AG09309 (cell line): ENCODE results near the gene ITGB7.
A peak's percentile ranks its signal among the peaks of the same experiment; 100 is the strongest.

Experiments
- DNase-seq: peaks from one replicate; pipeline ENCODE4 v3.0.0-alpha.2; 2010; ENCODE audit warnings: low read depth
- H3K4me3 ChIP-seq: 2 replicates; pipeline ENCODE4 v1.5.1; 2011; ENCODE audit warnings: mild to moderate bottlenecking, low read depth, low read length, moderate library complexity; ENCODE audit not compliant: control insufficient read depth
- CTCF ChIP-seq: IDR thresholded peaks from 2 replicates; pipeline ENCODE4 v1.5.1; 2011; ENCODE audit warnings: mild to moderate bottlenecking, low read depth, low read length, inconsistent platforms; ENCODE audit not compliant: insufficient read depth, control insufficient read depth; ENCODE audit errors: missing control alignments

Gene ITGB7

GRCh38 chr12:53207042-53207441 is at the start of gene ITGB7:
TSS of gene ITGB7 (minus strand) at chr12:53207251. CDS start at chr12:53200443, 6,808 bp downstream.
- no peak for TF ChIP-seq CTCF
- no peak for DNase-seq
- no peak within 1 kb of the TSS for H3K4me3 ChIP-seq

GRCh38 chr12:53255996-53256395 is 48.9 kb upstream of the ITGB7 start:
- no peak for TF ChIP-seq CTCF
- no peak overlapping the region for H3K4me3 ChIP-seq
- DNase-seq = no peak

DNA sequence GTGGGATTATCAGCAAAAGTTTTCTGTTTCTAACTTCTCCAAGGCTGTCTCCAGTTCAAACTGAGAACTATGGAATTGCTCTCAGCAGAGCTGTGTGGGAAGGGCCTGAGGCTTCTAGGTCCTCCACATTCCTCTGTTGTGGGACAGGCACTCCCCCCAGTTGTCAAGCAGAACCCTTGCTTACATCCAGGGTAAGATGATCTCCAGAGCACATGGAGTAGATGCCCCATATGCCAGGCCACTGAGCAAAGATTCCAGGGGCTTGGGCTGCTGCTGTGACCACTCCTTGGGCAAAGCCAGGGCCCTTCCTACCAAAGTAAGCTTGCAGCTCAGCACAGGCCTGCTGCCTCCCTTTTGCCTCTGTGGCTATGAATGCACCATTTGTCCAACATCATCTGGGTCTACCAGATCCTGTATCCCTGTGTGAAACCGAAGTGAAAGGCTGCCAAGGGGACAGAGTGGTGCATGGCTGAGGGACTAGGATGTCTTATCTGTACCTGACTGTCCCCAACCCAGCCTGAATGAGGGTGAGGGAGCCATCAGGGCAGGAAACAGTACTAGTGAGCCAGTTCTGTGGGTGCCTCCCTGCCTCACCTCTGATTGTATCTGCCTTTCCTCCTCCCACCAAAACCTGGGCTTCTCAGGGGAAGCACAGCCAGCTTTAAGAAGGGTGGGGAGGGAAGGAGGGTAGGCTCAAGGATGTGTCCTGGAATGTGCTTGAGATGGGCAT is 47.9 kb upstream of the ITGB7 start:
- no peak for TF ChIP-seq CTCF
- no peak overlapping the region for H3K4me3 ChIP-seq
- no peak for DNase-seq

GRCh38 chr12:53253298-53253697 is 46.2 kb upstream of the ITGB7 start:
- no peak for DNase-seq
- peak overlapping the region; percentile 96; the same call in 1 of the 2 replicates for H3K4me3 ChIP-seq
- no peak for TF ChIP-seq CTCF

DNA sequence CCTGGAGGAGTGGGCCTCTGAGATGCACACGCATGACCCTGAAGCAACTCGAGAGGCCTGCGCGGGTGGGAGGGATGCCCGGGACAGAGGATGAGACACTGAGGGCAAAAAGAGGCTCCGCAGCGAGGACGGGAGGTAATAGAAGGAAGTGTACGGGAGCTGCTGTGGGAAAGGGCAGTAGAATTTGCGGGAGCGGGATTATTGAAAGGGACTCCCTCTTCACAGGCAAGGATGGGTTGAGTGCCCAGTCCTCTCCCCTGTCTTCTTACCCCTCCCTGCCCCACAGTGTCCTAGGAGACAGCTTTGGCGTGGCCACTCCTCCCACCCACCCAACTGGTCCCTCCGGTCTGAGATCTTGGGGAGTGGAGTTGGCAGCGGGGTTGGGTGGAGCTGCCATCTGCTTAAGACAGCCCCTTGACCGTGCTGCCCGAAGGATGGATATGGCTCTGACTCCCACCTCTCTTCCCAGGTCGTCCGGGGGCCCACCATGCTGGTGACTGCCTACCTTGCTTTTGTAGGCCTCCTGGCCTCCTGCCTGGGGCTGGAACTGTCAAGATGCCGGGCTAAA is 45.4 kb upstream of the ITGB7 start:
- peak overlapping the region; percentile 96 for H3K4me3 ChIP-seq
- no peak for TF ChIP-seq CTCF
- no peak for DNase-seq

DNA sequence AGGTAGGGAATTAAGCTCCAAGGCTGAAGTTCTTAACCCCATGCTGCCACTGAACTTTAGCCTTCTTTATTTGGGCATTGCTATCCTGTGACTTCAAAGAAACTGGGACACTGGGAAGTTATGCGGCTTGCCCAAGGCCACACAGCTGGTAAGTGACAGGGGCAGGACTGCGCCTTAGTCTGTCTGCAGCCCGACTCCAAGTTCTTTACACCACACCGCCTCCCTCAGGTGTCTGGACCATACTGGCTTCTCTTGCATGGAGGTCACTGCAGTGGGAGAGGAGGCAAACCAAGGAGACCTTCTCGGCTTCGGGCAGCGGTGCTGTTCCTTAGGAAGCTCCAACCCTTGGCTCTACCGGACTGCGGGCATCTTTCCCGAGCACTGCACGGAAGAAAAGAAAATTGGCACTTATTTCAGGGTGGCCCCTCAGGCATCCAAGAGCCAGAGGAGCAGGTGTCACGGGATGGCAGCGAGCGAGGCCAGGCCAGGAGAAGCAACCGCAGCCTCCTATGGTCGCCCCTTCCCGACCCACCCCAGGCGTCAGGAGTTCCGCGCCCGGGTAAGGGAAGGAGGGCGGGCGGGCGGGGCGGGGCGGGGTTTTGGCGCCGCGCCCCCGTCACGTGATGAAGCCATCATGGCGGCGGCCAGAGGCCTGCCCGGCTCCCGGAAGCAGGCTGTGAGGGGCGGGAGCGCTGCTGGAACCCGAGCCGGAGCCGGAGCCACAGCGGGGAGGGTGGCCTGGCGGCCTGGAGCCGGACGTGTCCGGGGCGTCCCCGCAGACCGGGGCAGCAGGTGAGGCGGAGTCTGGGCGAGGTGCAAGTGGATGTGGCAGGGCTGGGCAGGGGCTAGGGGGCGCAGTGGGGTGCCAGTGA is 44.7 kb upstream of the ITGB7 start:
- DNase-seq = no peak
- peak; percentile 56 for TF ChIP-seq CTCF
- peak overlapping the region; percentile 96 for H3K4me3 ChIP-seq
